Trophoblast cell (in vitro differentiated cells and primary cell): ENCODE results near the gene AHCYL2.
"Not testable (repeated sequence)": the region's sequence is repeated elsewhere in the genome, so short reads cannot be mapped to it uniquely, and the experiment has no call there.

Source experiments
- DNase-seq, 2 donors: peaks; one replicate each; pipeline ENCODE4 v3.0.0-alpha.2; 2016
- H2AFZ ChIP-seq: 2 replicates; pipeline ENCODE4 v1.6.1; 2013; ENCODE audit warnings: low read length, moderate library complexity, mild to moderate bottlenecking; ENCODE audit not compliant: insufficient read depth, poor library complexity
- H2AK5ac ChIP-seq: 2 replicates; pipeline ENCODE4 v1.6.1; 2013; ENCODE audit warnings: mild to moderate bottlenecking, low read length
- H2BK120ac ChIP-seq: 2 replicates; pipeline ENCODE4 v1.6.1; 2013; ENCODE audit warnings: low read length, mild to moderate bottlenecking, moderate library complexity; ENCODE audit not compliant: insufficient read depth, poor library complexity
- H2BK12ac ChIP-seq: 2 replicates; pipeline ENCODE4 v1.6.1; 2013; ENCODE audit warnings: mild to moderate bottlenecking, low read length, moderate library complexity
- H2BK5ac ChIP-seq: 2 replicates; pipeline ENCODE4 v1.6.1; 2013; ENCODE audit warnings: low read length, low read depth, moderate library complexity, mild to moderate bottlenecking; ENCODE audit not compliant: poor library complexity
- H3K14ac ChIP-seq: 2 replicates; pipeline ENCODE4 v1.6.1; 2013; ENCODE audit warnings: mild to moderate bottlenecking, low read length
- H3K18ac ChIP-seq: 2 replicates; pipeline ENCODE4 v1.6.1; 2013; ENCODE audit warnings: mild to moderate bottlenecking, low read length
- H3K23ac ChIP-seq: 2 replicates; pipeline ENCODE4 v1.6.1; 2013; ENCODE audit warnings: low read length
- H3K27ac ChIP-seq: 2 replicates; pipeline ENCODE4 v1.5.1; 2013; ENCODE audit warnings: low read depth, mild to moderate bottlenecking, inconsistent platforms, low read length, moderate library complexity
- H3K27me3 ChIP-seq: 2 replicates; pipeline ENCODE4 v1.6.1; 2013; ENCODE audit warnings: inconsistent platforms, mild to moderate bottlenecking, low read length, moderate library complexity; ENCODE audit not compliant: insufficient read depth
- H3K36me3 ChIP-seq, 2 experiments: 1 replicate in 1 of 2; 2 replicates in 1 of 2; pipeline ENCODE4 v1.6.1; 2013; ENCODE audit warnings: low read length in 2 of 2, mild to moderate bottlenecking in 2 of 2, moderate library complexity in 1 of 2; ENCODE audit not compliant: insufficient read depth in 2 of 2, control insufficient read depth in 1 of 2
- H3K4ac ChIP-seq: 2 replicates; pipeline ENCODE4 v1.6.1; 2013; ENCODE audit warnings: low read depth, mild to moderate bottlenecking, low read length, moderate library complexity
- H3K4me1 ChIP-seq, 2 experiments: 1 replicate in 1 of 2; 2 replicates in 1 of 2; pipeline ENCODE4 v1.6.1; 2013; ENCODE audit warnings: low read length in 2 of 2, mild to moderate bottlenecking in 2 of 2, moderate library complexity in 1 of 2; ENCODE audit not compliant: insufficient read depth in 2 of 2, control insufficient read depth in 1 of 2
- H3K4me2 ChIP-seq: 2 replicates; pipeline ENCODE4 v1.6.1; 2013; ENCODE audit warnings: inconsistent platforms, mild to moderate bottlenecking, low read length, moderate library complexity
- H3K4me3 ChIP-seq: 2 replicates; pipeline ENCODE4 v1.5.1; 2013; ENCODE audit warnings: mild to moderate bottlenecking, low read depth, low read length, inconsistent platforms
- H3K79me1 ChIP-seq: one replicate; pipeline ENCODE4 v1.6.1; 2013; ENCODE audit warnings: low read length
- H3K79me2 ChIP-seq: 2 replicates; pipeline ENCODE4 v1.6.1; 2013; ENCODE audit warnings: low read length, mild to moderate bottlenecking; ENCODE audit not compliant: control insufficient read depth, insufficient read depth, poor library complexity
- H3K9ac ChIP-seq: 2 replicates; pipeline ENCODE4 v1.6.1; 2013; ENCODE audit warnings: mild to moderate bottlenecking, low read length
- H3K9me3 ChIP-seq: 2 replicates; pipeline ENCODE4 v1.6.1; 2013; ENCODE audit warnings: low read depth, mild to moderate bottlenecking, control low read depth, inconsistent platforms, low read length; ENCODE audit not compliant: insufficient read depth
- H4K12ac ChIP-seq: 2 replicates; pipeline ENCODE4 v1.6.1; 2013; ENCODE audit warnings: low read depth, mild to moderate bottlenecking, low read length, moderate library complexity
- H4K8ac ChIP-seq: 2 replicates; pipeline ENCODE4 v1.6.1; 2013; ENCODE audit warnings: low read depth, mild to moderate bottlenecking, low read length, moderate library complexity
- H4K91ac ChIP-seq: one replicate; pipeline ENCODE4 v1.6.1; 2013; ENCODE audit warnings: low read depth, mild to moderate bottlenecking, low read length, moderate library complexity
- WGBS: extraction: QIAGEN DNeasy Blood & Tissue Kit; methylation state at CpG from one replicate; pipeline ENCODE4 v1.1.7; 2013; ENCODE audit warnings: missing lambda C conversion rate; ENCODE audit not compliant: insufficient read length, insufficient coverage; ENCODE audit errors: extremely low coverage; 5-methylcytosine and 5-hydroxymethylcytosine counted together

Gene AHCYL2

GRCh38 chr7:129444776-129445175 is 219.9 kb downstream of the AHCYL2 start:
- H3K9me3 ChIP-seq, H3K27ac ChIP-seq, H2BK5ac ChIP-seq, H3K4me1 ChIP-seq, H3K36me3 ChIP-seq, H3K14ac ChIP-seq, H3K9ac ChIP-seq, H2BK12ac ChIP-seq, H3K18ac ChIP-seq, H4K8ac ChIP-seq, H3K4ac ChIP-seq, H3K79me2 ChIP-seq, H3K4me3 ChIP-seq, H3K4me2 ChIP-seq, H2AFZ ChIP-seq, H2BK120ac ChIP-seq, DNase-seq, H2AK5ac ChIP-seq, H3K23ac ChIP-seq, H3K27me3 ChIP-seq, H4K12ac ChIP-seq, H3K79me1 ChIP-seq, H4K91ac ChIP-seq: not testable (repeated sequence)
- WGBS, result no CpG with 5 or more reads among the region's 5 CpGs

DNA sequence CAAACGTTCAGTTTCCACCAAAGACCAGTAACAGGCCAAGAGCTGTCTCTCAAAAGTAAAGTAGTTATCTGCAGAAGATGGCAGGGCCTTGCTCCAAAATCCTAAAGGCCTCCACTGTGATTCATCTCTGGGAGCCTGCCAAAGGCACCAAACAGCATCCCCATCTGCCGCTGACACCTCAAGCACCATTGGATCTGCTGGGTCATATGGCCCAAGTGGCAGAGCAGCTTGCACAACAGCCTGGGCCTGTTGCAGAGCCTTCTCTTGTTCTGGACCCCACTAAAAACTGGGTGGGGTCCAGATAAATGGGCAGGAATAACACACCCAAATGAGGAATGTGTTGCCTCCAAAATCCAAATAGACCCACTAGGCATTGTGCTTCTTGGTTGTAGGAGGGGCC is 222.1 kb downstream of the AHCYL2 start:
- not testable (repeated sequence) for H2BK5ac ChIP-seq, H3K27me3 ChIP-seq, H3K36me3 ChIP-seq, H2AFZ ChIP-seq, H2BK120ac ChIP-seq, H3K79me2 ChIP-seq, H3K4me3 ChIP-seq, H3K23ac ChIP-seq, H3K79me1 ChIP-seq, H3K27ac ChIP-seq, H3K4me1 ChIP-seq, H3K4ac ChIP-seq, H4K91ac ChIP-seq, H3K9ac ChIP-seq, H3K9me3 ChIP-seq, H3K4me2 ChIP-seq, H2BK12ac ChIP-seq, H2AK5ac ChIP-seq, DNase-seq, H4K8ac ChIP-seq, H4K12ac ChIP-seq, H3K14ac ChIP-seq, H3K18ac ChIP-seq
- WGBS, result no CpG with 5 or more reads among the region's 2 CpGs

- not testable (repeated sequence) for H3K14ac ChIP-seq, DNase-seq
Measured at GRCh38 chr7:129447445-129447844, 222.6 kb downstream of the AHCYL2 start.

DNA sequence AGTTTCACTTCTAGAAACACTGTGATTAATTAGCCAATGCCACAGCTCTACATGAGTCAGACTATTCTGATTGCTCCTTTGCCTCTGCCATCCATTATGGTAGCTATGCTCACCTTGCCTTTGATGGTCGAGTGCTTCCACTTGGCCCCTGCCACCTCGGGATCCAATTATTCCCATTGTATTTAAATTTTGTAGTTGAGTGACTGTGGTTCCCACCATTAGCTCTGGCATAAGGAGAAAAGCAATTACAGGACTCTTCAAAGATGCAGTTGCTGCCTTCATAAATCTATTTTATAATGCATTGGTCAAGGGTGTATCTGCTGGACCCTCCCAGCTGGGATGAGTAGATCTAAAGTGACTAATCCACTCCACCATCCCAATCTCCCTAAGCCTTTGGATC is 223.8 kb downstream of the AHCYL2 start:
- H4K8ac ChIP-seq, H3K4ac ChIP-seq, H3K4me1 ChIP-seq, H3K79me2 ChIP-seq, H2AK5ac ChIP-seq, H3K23ac ChIP-seq, H4K12ac ChIP-seq, H3K36me3 ChIP-seq, H3K9ac ChIP-seq, H3K9me3 ChIP-seq, H3K79me1 ChIP-seq, H3K18ac ChIP-seq, H4K91ac ChIP-seq, DNase-seq, H3K27ac ChIP-seq, H3K4me2 ChIP-seq, H2BK120ac ChIP-seq, H3K4me3 ChIP-seq, H3K14ac ChIP-seq, H2BK12ac ChIP-seq, H3K27me3 ChIP-seq, H2BK5ac ChIP-seq, H2AFZ ChIP-seq: not testable (repeated sequence)
- no CpG with 5 or more reads among the region's 2 CpGs for WGBS

More at GRCh38 chr7:129447445-129447844, 222.6 kb downstream of the AHCYL2 start:
- H2AK5ac ChIP-seq, H4K12ac ChIP-seq, H2BK5ac ChIP-seq, H3K27ac ChIP-seq, H4K91ac ChIP-seq, H3K4me3 ChIP-seq, H3K27me3 ChIP-seq, H3K4me1 ChIP-seq, H2BK12ac ChIP-seq, H3K36me3 ChIP-seq, H3K79me2 ChIP-seq, H3K4me2 ChIP-seq, H3K9me3 ChIP-seq, H4K8ac ChIP-seq, H2BK120ac ChIP-seq, H3K23ac ChIP-seq, H3K18ac ChIP-seq, H3K9ac ChIP-seq, H2AFZ ChIP-seq, H3K79me1 ChIP-seq, H3K4ac ChIP-seq: not testable (repeated sequence)
- no CpG with 5 or more reads among the region's 6 CpGs for WGBS
